H1 (cell line): ENCODE data around the gene NKAIN2. TPM values are rescaled to one million over a fixed set of nuclear protein-coding genes. Genes with fewer than 3 reads are reported as not detected.

Experiments used
- CTCF ChIA-PET: fragments of 300-600 bp; sonication (Branson Sonifier 250); formaldehyde crosslinking; loops from one replicate; lab custom pipeline; 2021; ENCODE audit not compliant: partially characterized antibody; lab: Charles Lee
- POLR2A ChIA-PET: fragments of 300-600 bp; sonication (Branson Sonifier 250); formaldehyde crosslinking; loops from one replicate; lab custom pipeline; 2021; ENCODE audit warnings: inconsistent platforms; ENCODE audit not compliant: partially characterized antibody; lab: Charles Lee
- DNase-seq, 2 experiments: peaks; one replicate each; pipeline versions ENCODE4 v3.0.0 to v3.0.0-alpha.2; 2010 to 2022; ENCODE audit warnings: low spot score in 2 of 2, low read depth in 1 of 2, mixed read lengths in 1 of 2
- FAIRE-seq: peaks from 2 replicates; lab custom pipeline; 2011; peaks lifted over from hg19 to GRCh38; lab: Jason Lieb, UNC
- H2AFZ ChIP-seq: 2 replicates; pipeline ENCODE4 v1.8.1; 2012; ENCODE audit warnings: low read length, inconsistent platforms
- H2AK5ac ChIP-seq: 2 replicates; pipeline ENCODE4 v1.6.1; 2013; ENCODE audit warnings: low read depth, low read length
- H2BK120ac ChIP-seq: replicated peaks from 2 replicates; pipeline ENCODE3; 2013; ENCODE audit warnings: low read depth, low read length, inconsistent platforms
- H2BK12ac ChIP-seq: 2 replicates; pipeline ENCODE4 v1.6.1; 2013; ENCODE audit warnings: low read depth, low read length
- H2BK15ac ChIP-seq: 2 replicates; pipeline ENCODE4 v1.6.1; 2013; ENCODE audit warnings: low read length
- H2BK20ac ChIP-seq: 2 replicates; pipeline ENCODE4 v1.6.1; 2013; ENCODE audit warnings: low read length
- H2BK5ac ChIP-seq: 2 replicates; pipeline ENCODE4 v1.6.1; 2013; ENCODE audit warnings: low read depth, low read length
- H3K14ac ChIP-seq: 2 replicates; pipeline ENCODE4 v1.6.1; 2013; ENCODE audit warnings: inconsistent platforms; ENCODE audit not compliant: insufficient read length
- H3K18ac ChIP-seq: 2 replicates; pipeline ENCODE4 v1.6.1; 2013; ENCODE audit warnings: low read length; ENCODE audit errors: extremely low read depth
- H3K23ac ChIP-seq: 2 replicates; pipeline ENCODE4 v1.6.1; 2013; ENCODE audit warnings: inconsistent platforms; ENCODE audit not compliant: insufficient read length
- H3K23me2 ChIP-seq: 2 replicates; pipeline ENCODE4 v1.6.1; 2013; ENCODE audit warnings: low read depth, low read length
- H3K27ac ChIP-seq: 2 replicates; pipeline ENCODE4 v1.6.1; 2011; ENCODE audit warnings: low read depth, low read length, inconsistent platforms
- H3K27me3 ChIP-seq, 4 experiments: replicated peaks in 1 of 4; 1 replicate in 1 of 4; 2 replicates in 3 of 4; pipeline versions ENCODE4 v1.6.1 to v1.8.1; 2011 to 2013; ENCODE audit warnings: low read length in 3 of 4, mild to moderate bottlenecking in 3 of 4, inconsistent platforms in 2 of 4, mixed read lengths in 2 of 4, moderate library complexity in 1 of 4; ENCODE audit not compliant: control insufficient read depth in 3 of 4, insufficient read depth in 3 of 4; ENCODE audit errors: extremely low read depth in 1 of 4
- H3K36me3 ChIP-seq, 4 experiments: 2 replicates each; pipeline versions ENCODE4 v1.6.1 to v1.8.1; 2011 to 2013; ENCODE audit warnings: mild to moderate bottlenecking in 4 of 4, low read length in 3 of 4, moderate library complexity in 2 of 4, control low read depth in 1 of 4, inconsistent platforms in 1 of 4; ENCODE audit not compliant: insufficient read depth in 4 of 4, control insufficient read depth in 2 of 4
- H3K4ac ChIP-seq: replicated peaks from 2 replicates; pipeline ENCODE3; 2013; ENCODE audit warnings: low read length, low read depth, mixed read lengths, inconsistent platforms; ENCODE audit not compliant: insufficient read length
- H3K4me1 ChIP-seq, 4 experiments: replicated peaks in 1 of 4; 1 replicate in 1 of 4; 2 replicates in 3 of 4; pipeline versions ENCODE4 v1.6.1 to v1.8.1; 2011 to 2013; ENCODE audit warnings: low read length in 3 of 4, inconsistent platforms in 2 of 4, mixed read lengths in 1 of 4; ENCODE audit not compliant: insufficient read depth in 4 of 4, control insufficient read depth in 3 of 4
- H3K4me2 ChIP-seq, 2 experiments: 2 replicates each; pipeline versions ENCODE4 v1.6.1 to v1.8.1; 2011 to 2013; ENCODE audit warnings: low read depth in 2 of 2, low read length in 2 of 2, control low read depth in 1 of 2, inconsistent platforms in 1 of 2, mild to moderate bottlenecking in 1 of 2; ENCODE audit not compliant: insufficient read depth in 1 of 2
- H3K4me3 ChIP-seq, 4 experiments: fragments of 200-600, 300-600 bp in 1 of 4; sonication (generic), shearing (Covaris generic), sonication (Bioruptor Twin) in 1 of 4; 2 replicates each; pipeline versions ENCODE4 v1.5.1 to v1.8.1; 2011 to 2016; ENCODE audit warnings: low read length in 4 of 4, low read depth in 3 of 4, control low read depth in 2 of 4, inconsistent platforms in 2 of 4, mild to moderate bottlenecking in 2 of 4, mixed read lengths in 1 of 4, moderate library complexity in 1 of 4; ENCODE audit not compliant: insufficient read depth in 2 of 4; ENCODE audit errors: extremely low read depth in 1 of 4
- H3K56ac ChIP-seq: replicated peaks from 2 replicates; pipeline ENCODE3; 2013; ENCODE audit warnings: low read depth, mild to moderate bottlenecking, mixed read lengths, low read length, inconsistent platforms; ENCODE audit not compliant: insufficient read length
- H3K79me1 ChIP-seq: 2 replicates; pipeline ENCODE4 v1.6.1; 2013; ENCODE audit warnings: low read depth, low read length, control low read depth
- H3K79me2 ChIP-seq, 2 experiments: 2 replicates each; pipeline versions ENCODE4 v1.6.1 to v1.8.1; 2012 to 2013; ENCODE audit warnings: low read length in 2 of 2, mild to moderate bottlenecking in 2 of 2, inconsistent platforms in 1 of 2; ENCODE audit not compliant: insufficient read depth in 2 of 2, control insufficient read depth in 1 of 2
- H3K9ac ChIP-seq, 4 experiments: replicated peaks in 1 of 4; 1 replicate in 1 of 4; 2 replicates in 3 of 4; pipeline versions ENCODE4 v1.6.1 to v1.8.1; 2011 to 2013; ENCODE audit warnings: low read depth in 3 of 4, low read length in 3 of 4, control low read depth in 2 of 4, mild to moderate bottlenecking in 2 of 4, moderate library complexity in 2 of 4, inconsistent platforms in 1 of 4; ENCODE audit errors: extremely low read depth in 1 of 4
- H3K9me3 ChIP-seq, 2 experiments: 2 replicates each; pipeline versions ENCODE4 v1.6.1 to v1.8.1; 2012 to 2013; ENCODE audit warnings: mild to moderate bottlenecking in 2 of 2, moderate library complexity in 2 of 2, control low read depth in 1 of 2, inconsistent platforms in 1 of 2, low read depth in 1 of 2, low read length in 1 of 2, mixed read lengths in 1 of 2; ENCODE audit not compliant: insufficient read depth in 2 of 2
- H4K20me1 ChIP-seq, 2 experiments: replicated peaks in 1 of 2; 2 replicates each; pipeline versions ENCODE3 to v1.8.1; 2011 to 2013; ENCODE audit warnings: inconsistent platforms in 2 of 2, low read length in 2 of 2, mild to moderate bottlenecking in 1 of 2; ENCODE audit not compliant: insufficient read depth in 2 of 2, control insufficient read depth in 1 of 2
- H4K5ac ChIP-seq: 2 replicates; pipeline ENCODE4 v1.6.1; 2013; ENCODE audit warnings: low read length, low read depth, mixed read lengths, inconsistent platforms; ENCODE audit not compliant: insufficient read length
- H4K8ac ChIP-seq: 2 replicates; pipeline ENCODE4 v1.8.0; 2013; ENCODE audit warnings: mild to moderate bottlenecking, moderate library complexity, low read length, inconsistent platforms; ENCODE audit not compliant: insufficient read depth; ENCODE audit errors: extremely low read depth
- H4K91ac ChIP-seq: replicated peaks from 2 replicates; pipeline ENCODE3; 2013; ENCODE audit warnings: low read length, mixed read lengths, inconsistent platforms; ENCODE audit not compliant: insufficient read length
- BCL11A ChIP-seq, 2 experiments: IDR thresholded peaks; one replicate each; pipeline ENCODE4 v1.6.1; 2011; ENCODE audit warnings: low read depth in 2 of 2, low read length in 2 of 2, mild to moderate bottlenecking in 2 of 2
- CHD1 ChIP-seq: IDR thresholded peaks from 2 replicates; pipeline ENCODE4 v1.6.1; 2012; ENCODE audit warnings: low read depth, low read length, improper control_type of control experiment
- JUND ChIP-seq: IDR thresholded peaks from 2 replicates; pipeline ENCODE4 v1.6.1; 2011; ENCODE audit warnings: mild to moderate bottlenecking, improper control_type of control experiment, low read length
- RNF2 ChIP-seq: fragments of 200-900, 300-1000 bp; sonication (generic); IDR thresholded peaks from 2 replicates; pipeline ENCODE4 v1.7.1; 2016; ENCODE audit warnings: borderline replicate concordance, low read depth, mild to moderate bottlenecking, antibody characterized with exemption, low read length; ENCODE audit not compliant: poor library complexity, severe bottlenecking; ENCODE audit errors: missing control alignments
- YY1 ChIP-seq: IDR thresholded peaks from 2 replicates; pipeline ENCODE4 v1.6.1; 2011; ENCODE audit warnings: low read depth, mild to moderate bottlenecking, low read length
- WGBS, 2 experiments: shearing (Covaris generic) in 1 of 2; methylation state at CpG; one replicate each; pipeline versions ENCODE4 v1.1.6 to v1.1.7; 2013 to 2015; ENCODE audit warnings: low lambda C conversion rate in 2 of 2, mixed read lengths in 2 of 2, inconsistent platforms in 1 of 2, low coverage in 1 of 2, missing lambda C conversion rate in 1 of 2; ENCODE audit not compliant: insufficient replicate concordance in 2 of 2, insufficient coverage in 1 of 2, insufficient read length in 1 of 2; ENCODE audit errors: extremely low coverage in 1 of 2, missing lambda C conversion rate in 1 of 2; 5-methylcytosine and 5-hydroxymethylcytosine counted together
- polyA plus RNA-seq, 7 experiments: library from polyadenylated mRNA; depleted of rRNA in 3 of 7; stranded (reverse) in 5 of 7; unstranded in 2 of 7; fragments of >200 nt in 5 of 7; fragments of 200-250 nt in 2 of 7; gene quantifications; 1 replicate in 5 of 7; 2 replicates in 1 of 7; 4 replicates in 1 of 7; pipeline versions ENCODE4 v1.2.1 to v1.2.3, GENCODE V29; 2011 to 2013; ENCODE audit warnings: missing spikeins in 2 of 7, mixed read lengths in 2 of 7
- total RNA-seq: library from RNA; stranded (reverse); fragmentation: NEBNext Ultra II Directional; extraction: Animal tissue kit (Norgen Biotek cat#: 25700); gene quantifications from 2 replicates; pipeline ENCODE4 v1.2.1, GENCODE V29; 2021
- TF ChIP-seq, protein P1 (sequence below): IDR thresholded peaks from 2 replicates; pipeline ENCODE4 v1.6.1; 2012; ENCODE audit warnings: low read length, inconsistent platforms

NKAIN2 gene
- total and polyA plus RNA-seq, 2 of the 8 experiments (the other 6 are each of a cell fraction or from before 2014, with no cell fraction given), result 0.20 to 0.34 TPM

DNA sequence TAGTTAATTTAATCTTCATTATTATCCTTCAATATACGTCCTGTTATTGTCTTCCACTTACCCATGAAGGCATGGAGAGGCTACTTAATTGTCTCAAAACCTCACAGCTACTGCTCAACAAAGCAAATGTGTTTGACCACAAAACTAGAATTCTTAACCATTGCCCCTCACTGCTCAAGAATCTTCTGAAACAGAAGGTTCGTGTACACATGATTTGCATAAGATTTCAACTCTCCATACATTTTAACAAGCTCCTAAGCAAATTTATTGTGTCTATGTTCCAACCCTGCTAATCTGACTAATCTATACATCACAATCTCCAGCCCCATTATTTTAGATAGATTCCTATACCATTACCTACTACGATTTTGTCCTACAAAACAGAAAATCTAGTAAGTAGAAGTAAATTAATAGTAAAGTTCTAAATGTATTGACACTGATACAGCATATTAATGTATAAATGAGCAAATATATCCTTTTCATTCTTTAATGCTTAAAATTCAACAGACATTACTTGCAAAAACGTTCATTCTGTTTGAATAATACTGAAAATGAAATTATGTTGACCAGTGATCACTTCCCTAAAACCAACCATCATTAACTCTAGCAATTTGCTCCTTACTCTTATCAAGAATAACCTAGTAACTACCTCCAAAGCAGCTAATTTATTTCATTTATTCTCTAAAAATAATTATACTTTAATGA lies 1068.8 kb downstream of the NKAIN2 start:
- H3K79me2 ChIP-seq, result no peaks in the 10 kb centered on the region
- H4K91ac ChIP-seq, result no peak overlapping the region
- DNase-seq, result no peak
- no peak overlapping the region for H4K5ac ChIP-seq
- no peak overlapping the region for H3K14ac ChIP-seq
- ChIA-PET POLR2A (no interaction called here), CTCF (interaction anchor here (0.6 to 7.4 kb wide), 12 partner anchors 14 to 918 kb away, joined by 3 to 69 read pairs (median 4); partner anchors contain the start of gene NCOA7)
- H3K18ac ChIP-seq, result no peak overlapping the region
- H3K56ac ChIP-seq, result no peak overlapping the region
- H2BK15ac ChIP-seq, result no peak overlapping the region
- no peaks in the 10 kb centered on the region for H3K36me3 ChIP-seq
- no peak overlapping the region for H2BK5ac ChIP-seq
- no peaks in the 10 kb centered on the region for H3K79me1 ChIP-seq
- WGBS, 2 experiments, result 85% methylated on average over 4 of the region's 4 CpGs; no CpG with 5 or more reads in 1 of the 2 experiments
- no peak overlapping the region for H3K23ac ChIP-seq
- H4K20me1 ChIP-seq, result no peaks in the 10 kb centered on the region
- H4K8ac ChIP-seq, result no peak overlapping the region
- no peak overlapping the region for H3K4me3 ChIP-seq
- no peaks in the 10 kb centered on the region for H3K27me3 ChIP-seq
- H3K4me1 ChIP-seq, result no peaks in the 10 kb centered on the region
- no peak overlapping the region for H3K4me2 ChIP-seq
- H2BK120ac ChIP-seq, result no peak overlapping the region
- H3K23me2 ChIP-seq, result no peaks in the 10 kb centered on the region
- no peak overlapping the region for H2BK20ac ChIP-seq
- H2BK12ac ChIP-seq, result no peak overlapping the region
- no peak overlapping the region for H2AK5ac ChIP-seq
- H2AFZ ChIP-seq, result no peak overlapping the region
- no peak overlapping the region for H3K4ac ChIP-seq
- no peaks in the 10 kb centered on the region for H3K9me3 ChIP-seq
- H3K27ac ChIP-seq, result no peak overlapping the region
- TF ChIP-seq YY1, result no peak
- TF ChIP-seq CHD1, result no peak
- TF ChIP-seq BCL11A (IDR thresholded peaks at IDR 0.05; ENCODE audit: low read depth in 2 of 2, low read length in 2 of 2), result no peak
- TF ChIP-seq, protein P1, sequence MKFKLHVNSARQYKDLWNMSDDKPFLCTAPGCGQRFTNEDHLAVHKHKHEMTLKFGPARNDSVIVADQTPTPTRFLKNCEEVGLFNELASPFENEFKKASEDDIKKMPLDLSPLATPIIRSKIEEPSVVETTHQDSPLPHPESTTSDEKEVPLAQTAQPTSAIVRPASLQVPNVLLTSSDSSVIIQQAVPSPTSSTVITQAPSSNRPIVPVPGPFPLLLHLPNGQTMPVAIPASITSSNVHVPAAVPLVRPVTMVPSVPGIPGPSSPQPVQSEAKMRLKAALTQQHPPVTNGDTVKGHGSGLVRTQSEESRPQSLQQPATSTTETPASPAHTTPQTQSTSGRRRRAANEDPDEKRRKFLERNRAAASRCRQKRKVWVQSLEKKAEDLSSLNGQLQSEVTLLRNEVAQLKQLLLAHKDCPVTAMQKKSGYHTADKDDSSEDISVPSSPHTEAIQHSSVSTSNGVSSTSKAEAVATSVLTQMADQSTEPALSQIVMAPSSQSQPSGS, result no peak
- TF ChIP-seq RNF2, result no peak
- no peak for TF ChIP-seq JUND
- FAIRE-seq, result no peak
- no peak overlapping the region for H3K9ac ChIP-seq
